PC-3 (cell line): Measurements from ENCODE around the gene ELOVL2. TPM values are rescaled to one million over a fixed set of nuclear protein-coding genes. Genes with fewer than 3 reads are reported as not detected.
"Not testable (repeated sequence)": the region's sequence is repeated elsewhere in the genome, so short reads cannot be mapped to it uniquely, and the experiment has no call there.

Experiments
- ATAC-seq: fragments of 200-7000 bp; cut with Tn5 transposase; 2 replicates; pipeline ENCODE4 v1.9.1; 2020; ENCODE audit warnings: mild to moderate bottlenecking, moderate library complexity
- BruUV-seq: library from RNA; stranded (reverse); fragments of 400-500 nt; replicated peaks from 2 replicates; lab custom pipeline; 2021; lab: Mats Ljungman, UMichigan
- CTCF ChIA-PET: fragments of 300-600 bp; sonication (Branson Sonifier 250); formaldehyde crosslinking; loops from one replicate; lab custom pipeline; 2022; ENCODE audit warnings: antibody characterized with exemption; lab: Charles Lee
- POLR2A ChIA-PET: fragments of 300-600 bp; sonication (Branson Sonifier 250); formaldehyde crosslinking; loops from one replicate; lab custom pipeline; 2022; ENCODE audit warnings: antibody characterized with exemption; ENCODE audit not compliant: unreplicated experiment; lab: Charles Lee
- DNase-seq: peaks from one replicate; pipeline ENCODE4 v3.0.0-alpha.2; 2015
- H2AFZ ChIP-seq: fragments of 300-600 bp; sonication (generic); 2 replicates; pipeline ENCODE4 v1.6.0; 2016; ENCODE audit warnings: antibody characterized with exemption, low read length
- H3F3A ChIP-seq: fragments of 300-600 bp; sonication (generic); one replicate; pipeline ENCODE4 v1.6.0; 2017; ENCODE audit warnings: antibody characterized with exemption, low read length, control low read depth, mild to moderate bottlenecking; ENCODE audit not compliant: unreplicated experiment
- H3K27ac ChIP-seq: fragments of 300-600 bp; sonication (generic); 2 replicates; pipeline ENCODE4 v1.5.1; 2016; ENCODE audit warnings: mild to moderate bottlenecking, low read length
- H3K27me3 ChIP-seq: fragments of 300-600 bp; sonication (generic); 2 replicates; pipeline ENCODE4 v1.6.1; 2016; ENCODE audit warnings: low read length, mixed read lengths
- H3K36me3 ChIP-seq: fragments of 300-600 bp; sonication (generic); 2 replicates; pipeline ENCODE4 v1.6.1; 2016; ENCODE audit warnings: low read depth, mixed run types, low read length, mixed read lengths
- H3K4me1 ChIP-seq: fragments of 300-600 bp; sonication (generic); 2 replicates; pipeline ENCODE4 v1.5.1; 2016; ENCODE audit warnings: low read length; ENCODE audit not compliant: insufficient read depth
- H3K4me2 ChIP-seq: fragments of 300-600 bp; sonication (generic); 2 replicates; pipeline ENCODE4 v1.6.0; 2016; ENCODE audit warnings: low read length
- H3K4me3 ChIP-seq: fragments of 300-600 bp; sonication (generic); 2 replicates; pipeline ENCODE4 v1.5.1; 2016; ENCODE audit warnings: mild to moderate bottlenecking, low read length, mixed read lengths
- H3K79me2 ChIP-seq: fragments of 300-600 bp; sonication (generic); 2 replicates; pipeline ENCODE4 v1.6.1; 2017; ENCODE audit warnings: low read length, mixed read lengths
- H3K9ac ChIP-seq: fragments of 300-600 bp; sonication (generic); 2 replicates; pipeline ENCODE4 v1.6.0; 2016; ENCODE audit warnings: mild to moderate bottlenecking, low read length
- H3K9me2 ChIP-seq: fragments of 300-600 bp; sonication (generic); replicated peaks from 2 replicates; pipeline ENCODE4 v1.6.1; 2016; ENCODE audit warnings: mixed run types, low read length, mixed read lengths
- H3K9me3 ChIP-seq: fragments of 300-600 bp; sonication (generic); 2 replicates; pipeline ENCODE4 v1.6.1; 2016; ENCODE audit warnings: low read length, mixed read lengths
- H4K20me1 ChIP-seq: fragments of 300-600 bp; sonication (generic); 2 replicates; pipeline ENCODE4 v1.6.1; 2016; ENCODE audit warnings: low read length, mixed read lengths
- EZH2 ChIP-seq: fragments of 300-600 bp; sonication (generic); IDR thresholded peaks from one replicate; pipeline ENCODE4 v1.6.1; 2017; ENCODE audit warnings: antibody characterized with exemption, mild to moderate bottlenecking, low read length; ENCODE audit not compliant: unreplicated experiment
- EZH2phosphoT487 ChIP-seq: fragments of 300-600 bp; sonication (generic); IDR thresholded peaks from 2 replicates; pipeline ENCODE4 v1.6.1; 2018; ENCODE audit warnings: mild to moderate bottlenecking, antibody characterized with exemption, low read length, borderline replicate concordance
- intact Hi-C: fragments of 100-400 bp; cut with micrococcal nuclease; formaldehyde crosslinking; loops from 2 replicates; pipeline ENCODE4 v1.9.0; 2023
- total RNA-seq: library from RNA; depleted of rRNA; stranded (reverse); fragments of >200 nt; gene quantifications from 2 replicates; pipeline ENCODE4 v1.2.3, GENCODE V29; 2014
- TF ChIP-seq, protein P1 (sequence below): fragments of 300-600 bp; sonication (generic); conservative IDR thresholded peaks from 2 replicates; pipeline ENCODE4 v1.5.1; 2017; ENCODE audit warnings: antibody characterized with exemption, low read depth, mild to moderate bottlenecking, low read length

The ELOVL2 gene
- total RNA-seq, 1 experiment from 2014 or later: 0.91 TPM

DNA sequence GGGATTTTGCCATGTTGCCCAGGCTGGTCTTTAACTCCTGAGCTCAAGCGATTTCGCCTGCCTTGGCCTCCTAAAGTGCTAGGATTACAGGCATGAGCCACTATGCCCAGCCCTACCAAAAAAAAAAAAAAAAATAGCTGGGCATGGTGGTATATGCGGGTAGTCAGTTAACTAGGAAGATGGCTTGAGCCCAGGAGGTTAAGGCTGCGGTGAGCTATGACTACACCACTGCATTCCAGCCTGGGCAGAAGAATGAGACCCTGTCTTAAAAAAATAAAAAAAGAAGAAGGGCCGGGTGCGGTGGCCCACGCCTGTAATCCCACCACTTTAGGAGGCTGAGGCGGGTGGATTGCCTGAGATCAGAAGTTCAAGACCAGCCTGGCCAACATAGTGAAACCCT lies 50.2 kb downstream of the ELOVL2 start:
- TF ChIP-seq EZH2phosphoT487 (no peak), EZH2 (no peak)
- TF ChIP-seq, protein P1, sequence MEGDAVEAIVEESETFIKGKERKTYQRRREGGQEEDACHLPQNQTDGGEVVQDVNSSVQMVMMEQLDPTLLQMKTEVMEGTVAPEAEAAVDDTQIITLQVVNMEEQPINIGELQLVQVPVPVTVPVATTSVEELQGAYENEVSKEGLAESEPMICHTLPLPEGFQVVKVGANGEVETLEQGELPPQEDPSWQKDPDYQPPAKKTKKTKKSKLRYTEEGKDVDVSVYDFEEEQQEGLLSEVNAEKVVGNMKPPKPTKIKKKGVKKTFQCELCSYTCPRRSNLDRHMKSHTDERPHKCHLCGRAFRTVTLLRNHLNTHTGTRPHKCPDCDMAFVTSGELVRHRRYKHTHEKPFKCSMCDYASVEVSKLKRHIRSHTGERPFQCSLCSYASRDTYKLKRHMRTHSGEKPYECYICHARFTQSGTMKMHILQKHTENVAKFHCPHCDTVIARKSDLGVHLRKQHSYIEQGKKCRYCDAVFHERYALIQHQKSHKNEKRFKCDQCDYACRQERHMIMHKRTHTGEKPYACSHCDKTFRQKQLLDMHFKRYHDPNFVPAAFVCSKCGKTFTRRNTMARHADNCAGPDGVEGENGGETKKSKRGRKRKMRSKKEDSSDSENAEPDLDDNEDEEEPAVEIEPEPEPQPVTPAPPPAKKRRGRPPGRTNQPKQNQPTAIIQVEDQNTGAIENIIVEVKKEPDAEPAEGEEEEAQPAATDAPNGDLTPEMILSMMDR: no peak
- DNase-seq: no peak
- Histone ChIP-seq H3K79me2 (no peaks in the 10 kb centered on the region), H3K4me3 (no peak overlapping the region), H3K9me3 (no peaks in the 10 kb centered on the region), H3K4me2 (no peak overlapping the region), H2AFZ (no peak overlapping the region), H3F3A (no peaks in the 10 kb centered on the region), H3K36me3 (no peaks in the 10 kb centered on the region), H3K27ac (no peak overlapping the region), H4K20me1 (no peaks in the 10 kb centered on the region), H3K9ac (no peak overlapping the region), H3K9me2 (no peaks in the 10 kb centered on the region), H3K4me1 (no peaks in the 10 kb centered on the region), H3K27me3 (no peaks in the 10 kb centered on the region)
- no TSS peak for BruUV-seq
- ChIA-PET CTCF (interaction anchor here (0.7 kb wide), 1 partner anchor 554 kb away, joined by 5 read pairs; no protein-coding TSS in a partner anchor), POLR2A (no interaction called here)
- intact Hi-C loops: no loop called here
- ATAC-seq: no peak

DNA sequence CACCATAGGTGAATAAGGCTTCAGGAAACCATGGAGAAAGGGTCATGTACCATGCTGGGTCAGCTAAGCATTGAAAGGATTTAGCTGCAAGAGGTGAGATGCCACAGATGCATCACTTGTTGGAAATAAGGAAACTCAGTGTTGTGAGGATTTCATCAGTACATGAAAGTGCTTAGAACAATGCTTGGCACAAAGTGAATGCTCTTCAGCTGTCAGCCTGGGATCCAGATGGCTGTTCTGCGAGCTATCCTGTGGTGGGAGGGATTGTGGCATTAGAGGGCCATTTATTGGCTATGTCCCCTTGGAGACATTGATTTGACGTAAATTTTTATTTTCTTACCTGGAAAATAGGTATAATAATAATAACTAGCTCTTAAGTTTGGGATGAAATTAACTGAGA lies 53.0 kb downstream of the ELOVL2 start:
- no peak overlapping the region for H3K27ac ChIP-seq
- TF ChIP-seq EZH2 (no peak), EZH2phosphoT487 (no peak)
- TF ChIP-seq, protein P1: no peak
- H3K79me2 ChIP-seq: no peaks in the 10 kb centered on the region
- CTCF ChIA-PET: no interaction called here
- H3K36me3 ChIP-seq: no peaks in the 10 kb centered on the region
- ATAC-seq (no peak), DNase-seq (no peak)
- no peaks in the 10 kb centered on the region for H3K4me1 ChIP-seq
- no peak overlapping the region for H3K4me3 ChIP-seq
- intact Hi-C loops: no loop called here
- no peak overlapping the region for H2AFZ ChIP-seq
- no TSS peak for BruUV-seq
- H3K4me2 ChIP-seq: no peak overlapping the region
- POLR2A ChIA-PET: no interaction called here
- H3F3A ChIP-seq: no peaks in the 10 kb centered on the region
- no peaks in the 10 kb centered on the region for H3K27me3 ChIP-seq
- no peaks in the 10 kb centered on the region for H4K20me1 ChIP-seq
- H3K9me3 ChIP-seq: no peaks in the 10 kb centered on the region
- no peaks in the 10 kb centered on the region for H3K9me2 ChIP-seq
- H3K9ac ChIP-seq: no peak overlapping the region

DNA sequence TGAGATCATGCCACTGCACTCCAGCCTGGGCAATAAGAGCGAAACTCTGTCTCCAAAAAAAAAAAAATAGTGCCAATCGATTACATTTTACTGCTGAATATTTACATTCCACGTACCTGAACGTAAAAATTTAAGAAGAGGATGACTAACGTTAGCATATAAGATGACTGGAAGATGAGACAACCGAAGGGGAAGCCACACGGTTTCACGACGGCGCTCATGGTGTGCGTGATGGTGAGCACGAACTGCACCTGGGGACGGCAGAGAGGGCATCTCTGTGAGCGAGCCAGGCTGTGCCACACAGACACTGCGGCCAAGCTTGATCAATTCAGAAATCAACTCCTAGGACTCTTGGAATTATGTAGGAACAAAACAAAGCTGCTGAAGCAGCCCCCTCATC lies 54.5 kb downstream of the ELOVL2 start:
- ATAC-seq: peak; percentile 61
- ChIA-PET POLR2A (no interaction called here), CTCF (no interaction called here)
- H3K36me3 ChIP-seq: no peaks in the 10 kb centered on the region
- no peak overlapping the region for H3K9ac ChIP-seq
- peak overlapping the region; percentile 63 for H2AFZ ChIP-seq
- H3K79me2 ChIP-seq: no peaks in the 10 kb centered on the region
- H3K27me3 ChIP-seq: no peaks in the 10 kb centered on the region
- intact Hi-C loops: no loop called here
- H3K9me3 ChIP-seq: no peaks in the 10 kb centered on the region
- H3K9me2 ChIP-seq: no peaks in the 10 kb centered on the region
- BruUV-seq: no TSS peak
- no peak overlapping the region for H3K27ac ChIP-seq
- H3F3A ChIP-seq: no peaks in the 10 kb centered on the region
- TF ChIP-seq EZH2 (no peak), EZH2phosphoT487 (no peak)
- TF ChIP-seq, protein P1: no peak
- H3K4me2 ChIP-seq: peak overlapping the region; percentile 50
- H3K4me3 ChIP-seq: peak overlapping the region; percentile 34; the same call in 1 of the 2 replicates
- no peaks in the 10 kb centered on the region for H4K20me1 ChIP-seq
- DNase-seq: peak; percentile 70
- no peaks in the 10 kb centered on the region for H3K4me1 ChIP-seq

DNA sequence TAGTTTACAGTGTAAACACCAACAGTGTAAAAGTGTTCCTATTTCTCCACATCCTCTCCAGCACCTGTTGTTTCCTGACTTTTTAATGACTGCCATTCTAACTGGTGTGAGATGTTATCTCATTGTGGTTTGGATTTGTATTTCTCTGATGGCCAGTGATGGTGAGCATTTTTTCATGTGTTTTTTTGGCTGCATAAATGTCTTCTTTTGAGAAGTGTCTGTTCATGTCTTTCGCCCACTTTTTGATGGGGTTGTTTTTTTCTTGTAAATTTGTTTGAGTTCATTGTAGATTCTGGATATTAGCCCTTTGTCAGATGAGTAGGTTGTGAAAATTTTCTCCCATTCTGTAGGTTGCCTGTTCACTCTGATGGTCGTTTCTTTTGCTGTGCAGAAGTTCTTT lies 59.1 kb downstream of the ELOVL2 start:
- H3F3A ChIP-seq, DNase-seq, H3K79me2 ChIP-seq, H3K27me3 ChIP-seq, H3K9me2 ChIP-seq, H4K20me1 ChIP-seq, H3K9me3 ChIP-seq, POLR2A ChIA-PET, H2AFZ ChIP-seq, H3K9ac ChIP-seq, intact Hi-C loops, H3K4me2 ChIP-seq, H3K4me1 ChIP-seq, BruUV-seq, H3K27ac ChIP-seq, H3K36me3 ChIP-seq, CTCF ChIA-PET, H3K4me3 ChIP-seq, ATAC-seq: not testable (repeated sequence)
